A549 (cell line): ENCODE results near the gene SLC6A19. TPM values are rescaled to one million over a fixed set of nuclear protein-coding genes. Genes with fewer than 3 reads are reported as not detected.

Experiments
- ATAC-seq, 2 experiments: fragments of 200-7000 bp in 1 of 2; fragments of >200 bp in 1 of 2; cut with Nextera tagmentation in 1 of 2; cut with Tn5 transposase in 1 of 2; 3 replicates each; pipeline versions ENCODE4 v1.8.0 to v1.9.1; 2018 to 2020; ENCODE audit warnings: mild to moderate bottlenecking in 1 of 2, moderate library complexity in 1 of 2
- CTCF ChIA-PET: fragments of 300-600 bp; sonication (Branson Sonifier 250); formaldehyde crosslinking; extraction: SDS; loops from one replicate; lab custom pipeline; 2021; ENCODE audit warnings: antibody characterized with exemption, inconsistent platforms; lab: Yijun Ruan, JAX
- POLR2A ChIA-PET: fragments of 350-600 bp; formaldehyde crosslinking; extraction: SDS; loops from one replicate; lab custom pipeline; 2021; ENCODE audit warnings: antibody characterized with exemption, inconsistent platforms; lab: Yijun Ruan, JAX
- DNase-seq, 2 experiments: peaks; one replicate each; pipeline versions ENCODE4 v3.0.0 to v3.0.0-alpha.2; 2011 to 2016; ENCODE audit warnings: low read depth in 1 of 2, low spot score in 1 of 2
- FAIRE-seq: peaks from 2 replicates; lab custom pipeline; 2011; peaks lifted over from hg19 to GRCh38; lab: Jason Lieb, UNC
- H3K27ac ChIP-seq, 2 experiments: fragments of >200 bp; sonication (Bioruptor Twin); formaldehyde crosslinking; 3 replicates each; pipeline ENCODE4 v1.5.1; 2016 to 2017
- H3K4me1 ChIP-seq: fragments of >200 bp; sonication (Bioruptor Twin); formaldehyde crosslinking; 3 replicates; pipeline ENCODE4 v1.6.1; 2016
- H3K4me2 ChIP-seq: fragments of >200 bp; sonication (Bioruptor Twin); formaldehyde crosslinking; 3 replicates; pipeline ENCODE4 v1.6.1; 2016
- H3K4me3 ChIP-seq: fragments of >200 bp; sonication (Bioruptor Twin); formaldehyde crosslinking; 3 replicates; pipeline ENCODE4 v1.5.1; 2016
- H3K9me3 ChIP-seq: fragments of >200 bp; sonication (Bioruptor Twin); formaldehyde crosslinking; 3 replicates; pipeline ENCODE4 v1.6.1; 2016
- BCL3 ChIP-seq: fragments of >200 bp; sonication (Bioruptor Twin); formaldehyde crosslinking; IDR thresholded peaks from 3 replicates; pipeline ENCODE4 v1.6.1; 2016
- CBX8 ChIP-seq: fragments of 200-600 bp; sonication (generic); IDR thresholded peaks from 2 replicates; pipeline ENCODE4 v1.6.1; 2016
- EHF ChIP-seq: fragments of 250-450 bp; sonication (Bioruptor Pico); IDR thresholded peaks from 2 replicates; pipeline ENCODE4 v1.5.0; 2020; ENCODE audit warnings: mild to moderate bottlenecking
- EHMT2 ChIP-seq: fragments of 200-600 bp; sonication (generic); IDR thresholded peaks from 2 replicates; pipeline ENCODE4 v1.6.1; 2016; ENCODE audit warnings: antibody characterized with exemption, low read depth, mild to moderate bottlenecking, moderate library complexity
- ELK1 ChIP-seq: fragments of 150-350 bp; IDR thresholded peaks from 2 replicates; pipeline ENCODE4 v1.6.1; 2014; ENCODE audit warnings: low read depth, mild to moderate bottlenecking, low read length
- FOSB ChIP-seq: fragments of 250-450 bp; sonication (Bioruptor Pico); IDR thresholded peaks from 2 replicates; pipeline ENCODE4 v1.5.0; 2020; ENCODE audit warnings: mild to moderate bottlenecking, moderate library complexity
- FOSL2 ChIP-seq, 2 experiments: fragments of 450-650 bp in 1 of 2; fragments of >200 bp in 1 of 2; sonication (Bioruptor Twin) in 1 of 2; formaldehyde crosslinking; IDR thresholded peaks; 2 replicates each; pipeline versions ENCODE4 v1.5.0 to v1.6.1; 2016 to 2020; ENCODE audit warnings: mild to moderate bottlenecking in 1 of 2, moderate library complexity in 1 of 2
- FOXS1 ChIP-seq: fragments of 250-450 bp; sonication (Bioruptor Pico); IDR thresholded peaks from 2 replicates; pipeline ENCODE4 v1.5.0; 2020; ENCODE audit warnings: mild to moderate bottlenecking, moderate library complexity
- GATA3 ChIP-seq: IDR thresholded peaks from 2 replicates; pipeline ENCODE4 v1.6.1; 2012; ENCODE audit warnings: borderline replicate concordance
- HES2 ChIP-seq: fragments of >200 bp; sonication (Bioruptor Twin); formaldehyde crosslinking; IDR thresholded peaks from 2 replicates; pipeline ENCODE4 v1.6.1; 2016
- HOXB13 ChIP-seq: fragments of 250-450 bp; sonication (Bioruptor Pico); IDR thresholded peaks from 2 replicates; pipeline ENCODE4 v1.5.0; 2020; ENCODE audit warnings: low read depth, mild to moderate bottlenecking, moderate library complexity
- JUN ChIP-seq, 2 experiments: fragments of >200 bp; sonication (Bioruptor Twin); formaldehyde crosslinking; IDR thresholded peaks; 2 replicates in 1 of 2; 3 replicates in 1 of 2; pipeline ENCODE4 v1.6.1; 2016 to 2017
- KDM5A ChIP-seq: fragments of 200-600 bp; sonication (generic); IDR thresholded peaks from 2 replicates; pipeline ENCODE4 v1.6.1; 2016; ENCODE audit warnings: antibody characterized with exemption, mild to moderate bottlenecking
- MAFK ChIP-seq: fragments of 450-650 bp; IDR thresholded peaks from 2 replicates; pipeline ENCODE4 v1.6.1; 2014; ENCODE audit not compliant: partially characterized antibody
- MAX ChIP-seq: IDR thresholded peaks from 2 replicates; pipeline ENCODE4 v1.6.1; 2012
- NFE2L2 ChIP-seq: fragments of 150-350 bp; conservative IDR thresholded peaks from 2 replicates; pipeline ENCODE4 v1.6.1; 2014; ENCODE audit warnings: low read length
- NPAS2 ChIP-seq: fragments of 250-450 bp; sonication (Bioruptor Pico); IDR thresholded peaks from 2 replicates; pipeline ENCODE4 v1.8.0; 2022; ENCODE audit warnings: mild to moderate bottlenecking, moderate library complexity, borderline replicate concordance
- PBX3 ChIP-seq: IDR thresholded peaks from 2 replicates; pipeline ENCODE4 v1.6.1; 2012
- PHF8 ChIP-seq: fragments of 200-600 bp; sonication (generic); IDR thresholded peaks from 2 replicates; pipeline ENCODE4 v1.6.1; 2016; ENCODE audit warnings: low read depth, mild to moderate bottlenecking, antibody characterized with exemption, moderate library complexity, borderline replicate concordance
- POLR2A ChIP-seq: IDR thresholded peaks from 2 replicates; pipeline ENCODE4 v1.6.1; 2012; ENCODE audit warnings: mild to moderate bottlenecking, low read length
- RCOR1 ChIP-seq: fragments of 150-350 bp; IDR thresholded peaks from 2 replicates; pipeline ENCODE4 v1.6.1; 2014; ENCODE audit warnings: antibody characterized with exemption, low read length, low read depth
- RNF2 ChIP-seq: fragments of 200-600 bp; sonication (generic); IDR thresholded peaks from 2 replicates; pipeline ENCODE4 v1.6.1; 2016; ENCODE audit warnings: low read depth, mild to moderate bottlenecking, antibody characterized with exemption, moderate library complexity, borderline replicate concordance
- SREBF2 ChIP-seq: fragments of 450-650 bp; IDR thresholded peaks from 2 replicates; pipeline ENCODE4 v1.6.1; 2014; ENCODE audit warnings: mild to moderate bottlenecking, moderate library complexity
- TFCP2L1 ChIP-seq: fragments of 250-450 bp; sonication (Bioruptor Pico); IDR thresholded peaks from 2 replicates; pipeline ENCODE4 v1.5.0; 2021; ENCODE audit warnings: mild to moderate bottlenecking
- TP53 ChIP-seq: fragments of 250-450 bp; sonication (Bioruptor Pico); IDR thresholded peaks from 2 replicates; pipeline ENCODE4 v1.5.0; 2021; ENCODE audit warnings: mild to moderate bottlenecking, moderate library complexity
- ZC3H11A ChIP-seq: fragments of 450-650 bp; IDR thresholded peaks from 2 replicates; pipeline ENCODE4 v1.6.1; 2014; ENCODE audit warnings: antibody characterized with exemption, mild to moderate bottlenecking
- ZFP36 ChIP-seq: fragments of 450-650 bp; IDR thresholded peaks from 2 replicates; pipeline ENCODE4 v1.6.1; 2014; ENCODE audit warnings: borderline replicate concordance; ENCODE audit not compliant: partially characterized antibody
- ZSCAN20 ChIP-seq: fragments of 250-450 bp; sonication (Bioruptor Pico); IDR thresholded peaks from 2 replicates; pipeline ENCODE4 v1.8.0; 2022; ENCODE audit warnings: mild to moderate bottlenecking, moderate library complexity
- WGBS: methylation state at CpG from one replicate; pipeline ENCODE4 v1.1.6; 2017; ENCODE audit errors: missing lambda C conversion rate; 5-methylcytosine and 5-hydroxymethylcytosine counted together
- polyA plus RNA-seq, 4 experiments: library from polyadenylated mRNA; depleted of rRNA in 3 of 4; stranded (reverse); fragments of >200 nt; fragmentation: RNase III in 1 of 4; extraction: RNeasy Plus Mini Kit Qiagen cat#74134 plus additional on column Dnase treatment in 1 of 4; gene quantifications; 2 replicates in 3 of 4; 3 replicates in 1 of 4; pipeline ENCODE4 v1.2.3, GENCODE V29; 2011 to 2017

Gene SLC6A19
- polyA plus RNA-seq, 2 of the 4 experiments (the other 2 are of a cell fraction) = 0.01 TPM; not detected in 1

- Histone ChIP-seq H3K4me3 (no peak overlapping the region), H3K4me2 (no peak overlapping the region), H3K27ac (no peak overlapping the region), H3K9me3 (no peaks in the 10 kb centered on the region), H3K4me1 (no peaks in the 10 kb centered on the region)
- 94% methylated on average over 14 of the region's 21 CpGs for WGBS
- FAIRE-seq (no peak), DNase-seq (no peak), ATAC-seq (no peak)
- ChIA-PET POLR2A (no interaction called here), CTCF (no interaction called here)
- no peak for TF ChIP-seq HOXB13 (CRISPR knock-in tag)
- TF ChIP-seq SREBF2 = no peak
- TF ChIP-seq TFCP2L1 = no peak
Measured at GRCh38 chr5:1272201-1272600, 70.8 kb downstream of the SLC6A19 start.

GRCh38 chr5:1273745-1274144 lies 72.3 kb downstream of the SLC6A19 start:
- Histone ChIP-seq H3K4me2 (no peak overlapping the region), H3K9me3 (no peaks in the 10 kb centered on the region)
- TF ChIP-seq NFE2L2 (no peak), POLR2A (no peak), HES2 (no peak), GATA3 (no peak), NPAS2 (no peak), EHMT2 (no peak), PBX3 (no peak), EHF (CRISPR knock-in tag) (no peak), ELK1 (no peak), ZSCAN20 (CRISPR knock-in tag) (no peak), FOSB (CRISPR knock-in tag) (no peak), CBX8 (no peak), PHF8 (no peak), ZC3H11A (no peak), BCL3 (no peak), ZFP36 (no peak), TP53 (CRISPR knock-in tag) (no peak), FOSL2 (IDR thresholded peaks at IDR 0.05) (no peak), FOSL2 (CRISPR knock-in tag; IDR thresholded peaks at IDR 0.05) (no peak), TFCP2L1 (no peak), RCOR1 (no peak)
- TF ChIP-seq, all 56 proteins: peak for 0
- Histone ChIP-seq H3K4me3 (no peak overlapping the region), H3K27ac (no peak overlapping the region), H3K4me1 (no peaks in the 10 kb centered on the region)
- FAIRE-seq = no peak
- WGBS = 96% methylated on average over 13 of the region's 20 CpGs
- ATAC-seq = no peak
- DNase-seq = no peak
- ChIA-PET CTCF (no interaction called here), POLR2A (no interaction called here)

- ATAC-seq (no peak), DNase-seq (no peak), FAIRE-seq (no peak)
- Histone ChIP-seq H3K27ac (no peak overlapping the region), H3K4me2 (no peak overlapping the region), H3K4me3 (no peak overlapping the region), H3K4me1 (no peaks in the 10 kb centered on the region), H3K9me3 (no peaks in the 10 kb centered on the region)
- TF ChIP-seq MAFK (no peak), PHF8 (no peak), CBX8 (no peak), HES2 (no peak), FOXS1 (no peak), JUN (IDR thresholded peaks at IDR 0.05) (no peak), NPAS2 (no peak), KDM5A (no peak), PBX3 (no peak), RCOR1 (no peak), MAX (no peak), RNF2 (no peak), SREBF2 (no peak), ZC3H11A (no peak)
- 90% methylated on average over 16 of the region's 16 CpGs for WGBS
- ChIA-PET CTCF (no interaction called here), POLR2A (no interaction called here)
Measured at GRCh38 chr5:1274471-1274870, 73.1 kb downstream of the SLC6A19 start.
